HG03196 (cell line): Measurements from ENCODE around the gene TRAF3IP1.
"Not testable (repeated sequence)": the region's sequence is repeated elsewhere in the genome, so short reads cannot be mapped to it uniquely, and the experiment has no call there.

Source experiments
- ATAC-seq: cut with Tn5 transposase; IDR thresholded peaks from one replicate; pipeline ENCODE4 v1.9.1; 2021; ENCODE audit not compliant: unreplicated experiment

Gene TRAF3IP1

DNA sequence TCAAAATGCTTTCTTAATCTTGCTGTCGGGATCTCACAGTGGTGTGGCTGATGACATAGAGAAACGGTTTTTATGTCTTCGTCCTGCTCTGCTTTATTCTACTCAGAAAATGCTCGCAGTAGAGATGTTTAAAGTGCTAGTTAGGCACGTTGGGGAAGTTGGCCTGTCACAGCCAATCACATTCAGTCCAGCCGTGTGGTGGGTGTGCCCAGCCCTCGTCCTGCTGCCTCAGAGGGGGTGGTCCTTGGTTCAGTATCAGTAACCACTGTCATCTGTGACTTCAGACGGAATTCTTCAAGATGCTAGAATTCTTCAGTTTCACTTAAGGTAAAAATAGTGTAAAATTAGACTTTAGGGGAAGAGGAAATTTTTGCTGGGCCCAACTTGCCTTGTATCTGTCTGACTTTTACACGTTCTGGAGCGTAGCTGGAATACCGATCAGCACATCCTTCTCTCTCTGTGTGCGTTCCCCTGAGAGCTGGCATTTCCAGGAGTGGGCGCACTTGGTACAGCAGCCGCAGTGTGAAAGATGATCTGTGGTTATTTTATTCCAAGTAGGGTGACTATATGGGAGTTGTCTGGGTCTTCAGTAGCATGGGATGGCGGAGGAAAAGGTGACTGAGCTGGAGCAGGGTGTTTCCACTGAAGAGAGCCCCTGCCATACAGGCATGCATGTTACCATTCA lies 18.5 kb downstream of the TRAF3IP1 start:
- no peak for ATAC-seq

DNA sequence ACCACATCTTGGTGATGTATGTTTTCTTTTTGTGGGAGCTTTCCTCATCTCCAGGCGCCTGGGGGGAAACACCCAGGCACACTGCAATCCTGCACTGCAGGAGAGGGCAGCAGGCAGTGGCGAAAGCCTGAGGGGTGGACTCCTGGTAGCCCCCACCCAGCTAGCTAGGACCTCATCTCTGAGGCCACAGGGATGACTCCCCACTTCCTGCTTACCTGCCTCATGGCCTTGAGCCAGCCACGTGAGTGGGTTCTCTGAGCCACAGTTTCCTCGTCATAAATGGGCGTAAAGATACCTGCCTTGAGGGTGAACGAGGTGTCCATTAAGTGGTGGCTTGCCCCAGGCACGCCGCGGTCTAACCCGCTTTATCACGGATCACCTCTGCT lies 19.1 kb downstream of the TRAF3IP1 start:
- no peak for ATAC-seq

DNA sequence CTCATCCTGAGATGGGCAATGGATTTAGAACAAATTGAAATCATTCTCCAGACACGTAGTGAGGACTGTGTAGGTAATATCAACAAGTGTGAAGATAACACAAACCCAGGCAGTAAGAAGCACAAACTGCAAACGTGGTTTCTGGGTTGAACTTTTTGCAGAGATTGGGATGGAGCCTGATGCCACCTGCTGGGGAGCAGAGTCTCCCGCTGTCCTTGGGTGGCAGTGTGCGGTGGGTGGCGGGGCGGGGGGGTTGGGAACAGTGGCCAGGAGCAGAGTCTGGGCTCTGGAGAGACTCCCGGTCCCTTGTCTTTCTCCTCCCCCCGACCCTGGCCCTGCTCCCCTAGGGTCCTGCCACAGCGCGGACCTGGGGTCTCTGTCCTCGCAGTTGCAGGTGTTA lies 19.5 kb downstream of the TRAF3IP1 start:
- ATAC-seq = no peak

DNA sequence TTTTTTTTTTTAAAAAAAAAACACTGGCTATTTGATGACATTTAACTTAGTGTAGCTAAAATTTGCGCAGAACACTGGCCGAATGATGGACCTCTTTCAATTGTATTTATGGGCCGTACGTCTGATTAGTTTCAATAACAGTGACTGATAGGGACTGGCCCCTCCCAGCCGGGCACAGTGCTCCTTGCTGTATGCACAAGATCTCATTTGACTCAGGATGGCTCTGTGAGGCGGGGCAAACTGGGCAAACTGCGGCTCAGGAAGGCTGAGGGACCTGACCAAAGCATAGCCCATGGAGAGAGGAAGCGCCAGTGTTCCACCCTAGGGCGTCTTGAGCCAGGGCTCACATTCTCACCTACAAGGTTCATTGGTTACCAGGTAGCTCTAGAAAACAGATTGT lies 21.2 kb downstream of the TRAF3IP1 start:
- no peak for ATAC-seq

DNA sequence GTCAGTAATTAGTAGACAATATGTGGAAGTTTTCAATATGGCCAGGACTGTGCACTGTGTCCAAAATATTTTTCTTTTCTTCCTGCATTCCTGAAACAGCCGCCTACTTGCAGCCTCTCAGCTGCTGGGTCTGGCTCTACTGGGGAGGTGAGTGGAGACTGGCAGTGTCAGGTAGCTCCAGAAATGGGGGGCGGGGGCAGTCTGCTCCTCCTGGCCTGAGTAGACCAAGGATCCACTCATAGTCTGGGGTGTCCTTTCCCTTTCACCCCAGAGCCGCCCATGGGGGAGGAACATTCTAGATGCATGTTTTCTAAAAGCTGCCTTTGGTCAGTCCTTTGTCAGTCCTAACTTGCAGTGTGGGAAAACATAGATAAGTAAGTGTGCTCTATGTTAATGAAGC lies 23.7 kb downstream of the TRAF3IP1 start:
- ATAC-seq = no peak

DNA sequence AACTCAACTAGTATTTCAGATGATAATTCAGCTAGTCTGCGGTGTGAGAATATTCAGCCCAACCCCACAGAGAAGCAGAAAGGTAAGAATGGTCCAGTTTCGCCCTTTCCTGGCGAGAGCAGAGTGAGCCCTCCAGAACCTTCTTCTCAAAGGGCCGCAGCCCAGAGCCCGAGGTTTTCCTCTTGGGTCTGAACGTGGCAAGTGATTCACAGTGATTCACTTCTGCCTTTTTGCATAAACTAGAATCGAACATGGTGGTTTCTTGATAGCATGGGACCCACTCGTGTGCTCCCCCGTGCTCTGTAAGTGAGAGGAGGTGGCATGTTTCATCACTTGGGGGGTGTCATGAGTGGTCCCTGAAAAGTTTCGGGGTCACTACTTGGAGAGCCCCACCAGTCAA lies 24.2 kb downstream of the TRAF3IP1 start:
- ATAC-seq = no peak

DNA sequence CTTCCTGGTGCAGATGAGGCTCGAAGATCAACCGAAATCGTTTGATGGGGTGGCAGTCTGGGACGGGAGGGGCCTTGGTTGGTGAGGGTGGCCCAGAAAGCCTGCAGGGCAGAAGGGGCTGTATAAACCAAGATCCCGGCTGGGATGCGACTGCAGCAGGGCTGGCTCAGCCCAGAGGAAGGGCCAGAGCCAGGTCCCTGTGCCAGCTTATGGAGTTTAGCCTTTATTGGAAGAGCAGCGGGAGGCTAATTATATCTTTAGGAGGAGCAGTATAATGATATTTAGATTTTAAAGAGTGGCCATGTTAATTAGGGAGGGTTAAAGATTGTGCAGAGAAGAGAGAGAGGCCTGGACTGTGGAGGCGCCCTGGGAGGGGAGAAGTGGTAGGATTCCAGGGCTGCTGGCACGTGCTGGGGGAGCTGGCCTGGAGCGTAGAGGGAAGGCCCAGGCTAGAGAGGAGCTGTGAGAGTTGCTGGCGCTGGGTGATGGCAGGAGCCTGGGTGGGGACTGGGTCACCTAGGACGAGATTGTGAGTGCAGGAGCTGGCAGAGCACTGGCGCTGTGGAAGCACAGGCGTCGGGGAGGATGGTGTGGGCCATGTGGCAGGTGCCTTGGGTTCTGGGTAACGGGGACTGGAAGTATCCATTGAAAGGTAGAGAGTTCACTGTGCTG lies 25.1 kb downstream of the TRAF3IP1 start:
- ATAC-seq = no peak

DNA sequence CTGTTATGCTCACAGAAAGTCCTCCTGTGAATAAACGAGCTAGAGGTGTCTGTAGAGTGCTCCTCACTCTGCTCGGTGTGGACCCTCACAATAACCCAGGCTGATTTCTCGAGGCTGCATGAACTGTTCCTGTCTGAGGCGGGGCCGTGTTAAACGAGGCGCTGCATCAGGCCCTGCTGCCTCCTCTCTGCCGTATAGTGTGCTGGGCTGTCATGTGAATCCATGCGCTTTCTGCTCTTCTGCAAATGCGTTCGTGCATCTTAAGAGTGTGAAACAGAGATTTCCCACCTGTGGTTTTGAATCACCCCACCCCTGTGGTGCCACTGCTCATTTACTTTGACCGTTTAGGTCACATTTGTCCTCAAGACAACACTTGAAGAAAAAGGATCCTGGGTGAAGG lies 26.2 kb downstream of the TRAF3IP1 start:
- ATAC-seq = no peak

DNA sequence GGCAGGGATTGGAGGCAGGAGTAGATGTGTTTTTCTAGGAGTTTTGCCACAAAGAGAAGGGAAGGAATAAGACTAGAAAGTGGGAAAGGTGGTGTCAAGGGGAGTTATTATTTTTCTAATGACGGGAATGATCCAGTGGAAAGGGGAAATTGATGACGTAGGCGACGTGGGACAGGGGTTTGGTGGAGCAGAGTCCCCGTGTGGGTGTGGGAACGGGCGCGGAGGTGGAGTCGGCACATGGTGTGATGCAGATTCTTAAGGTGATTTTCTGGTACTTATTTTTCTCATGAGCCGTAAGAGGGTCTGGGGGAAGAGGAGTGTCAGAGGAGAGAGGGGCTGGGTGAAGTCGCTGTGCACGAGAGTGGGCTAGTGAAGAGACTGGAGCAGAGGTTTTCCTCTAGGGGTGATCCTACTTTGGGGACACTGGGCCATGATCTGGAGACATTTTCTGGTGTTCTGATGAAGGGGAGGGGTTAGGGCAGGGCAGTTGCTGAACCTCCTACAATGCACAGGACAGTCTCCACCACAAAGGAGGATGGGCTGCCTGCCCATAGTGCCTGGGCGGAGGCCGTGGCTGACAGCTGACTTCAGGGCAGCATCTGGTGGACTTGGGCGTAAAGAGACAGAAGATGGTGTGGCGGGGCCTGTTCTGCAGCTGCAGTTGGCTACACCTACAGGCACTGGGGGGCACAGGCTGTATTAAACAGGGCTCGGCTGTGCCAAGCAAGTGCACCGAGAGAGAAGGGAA lies 30.0 kb downstream of the TRAF3IP1 start:
- ATAC-seq = no peak

DNA sequence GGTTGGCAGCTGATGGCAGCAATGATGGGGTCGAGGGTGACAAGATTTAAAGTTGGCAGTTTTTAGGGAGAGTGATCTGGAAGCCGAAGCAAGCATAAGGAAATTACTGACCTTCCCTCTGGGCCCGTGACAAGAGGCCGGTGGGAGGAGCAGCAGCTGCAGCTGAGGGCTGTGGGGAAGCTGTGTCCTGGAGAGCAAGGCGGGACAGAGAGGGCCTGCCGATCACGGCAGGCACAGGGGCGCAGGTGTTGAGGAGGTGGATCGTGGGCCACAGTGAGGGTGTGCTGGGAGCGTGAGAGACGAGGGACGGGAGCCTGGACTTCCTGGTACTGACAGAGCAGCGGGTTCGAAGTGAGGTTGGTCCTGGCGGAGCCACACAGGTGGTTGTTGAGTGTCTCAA lies 31.0 kb downstream of the TRAF3IP1 start:
- ATAC-seq = no peak

DNA sequence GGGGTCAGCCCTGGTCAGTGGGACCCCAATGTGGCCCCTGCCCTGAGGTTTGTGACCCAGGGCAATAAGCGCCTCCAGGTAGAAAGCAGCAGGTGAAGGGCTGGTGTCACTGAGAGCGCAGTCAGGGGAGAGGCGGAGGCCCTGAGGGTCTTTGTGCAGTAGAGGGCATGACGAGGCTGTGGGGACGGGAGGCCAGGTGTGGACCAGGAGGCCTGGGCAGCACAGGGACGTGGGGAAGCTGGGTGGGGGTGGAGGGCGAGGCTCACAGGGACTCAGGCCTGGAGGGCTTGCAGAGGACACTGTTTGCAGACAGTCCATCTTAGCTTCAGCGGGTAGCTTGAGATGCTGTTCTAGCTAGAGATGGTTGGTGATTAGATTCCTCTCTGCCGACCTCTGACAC lies 32.0 kb downstream of the TRAF3IP1 start:
- ATAC-seq = no peak

DNA sequence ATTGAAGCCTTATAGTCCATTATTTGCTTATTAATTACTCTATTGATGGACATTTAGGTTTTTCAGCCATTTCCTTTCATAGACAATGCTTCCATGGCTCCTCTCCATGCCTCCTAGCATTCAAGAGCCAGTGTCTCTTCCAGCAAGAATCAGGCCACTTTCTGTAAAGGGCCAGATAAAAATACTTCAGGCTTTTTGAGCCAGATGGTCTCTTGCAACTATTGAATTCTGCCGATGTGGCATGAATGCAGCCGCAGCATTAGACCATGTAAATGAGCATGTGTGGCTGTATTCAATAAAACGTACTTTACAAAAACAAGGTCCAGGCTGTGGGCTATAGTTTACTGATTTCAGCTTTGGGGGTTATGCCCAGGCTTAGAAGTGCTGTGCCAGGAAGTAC lies 38.5 kb downstream of the TRAF3IP1 start:
- no peak for ATAC-seq

DNA sequence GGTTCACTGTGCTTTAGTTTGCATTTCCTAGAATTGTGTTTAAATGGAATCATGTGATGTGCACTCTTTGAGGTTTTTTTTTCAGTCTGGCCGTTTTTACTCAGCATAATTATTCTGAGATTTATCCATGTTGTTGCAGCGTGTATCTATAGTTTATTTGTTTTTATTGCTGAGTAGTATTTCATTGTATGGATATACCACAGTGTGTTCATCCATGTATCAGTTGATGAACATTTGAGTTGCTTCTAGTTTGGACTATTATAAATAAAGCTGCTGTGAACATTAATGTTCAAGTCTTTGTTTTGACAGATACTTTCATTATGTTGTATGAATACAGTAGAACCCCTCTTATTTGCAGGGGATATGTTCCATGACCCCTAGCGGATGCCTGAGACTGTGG lies 39.1 kb downstream of the TRAF3IP1 start:
- ATAC-seq = no peak

DNA sequence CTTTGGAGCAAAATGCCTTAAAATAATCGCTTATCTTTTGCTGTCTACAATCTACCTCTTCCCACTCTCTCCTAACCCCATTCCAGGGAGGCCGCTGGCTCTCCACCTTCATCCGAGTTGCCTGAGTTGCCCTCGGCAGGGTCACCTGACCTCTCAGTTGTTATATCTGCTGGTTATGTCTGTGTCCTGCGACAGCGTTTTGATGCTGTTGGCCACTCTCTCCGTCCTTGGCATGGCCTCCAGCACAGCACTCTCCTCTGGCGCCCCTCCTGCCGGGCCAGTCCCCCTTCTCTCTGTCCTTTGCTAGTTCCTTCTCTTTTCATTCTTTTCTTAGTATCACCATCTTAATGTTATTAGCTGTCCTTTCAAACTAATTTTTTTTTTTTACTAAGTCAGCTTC lies 41.6 kb downstream of the TRAF3IP1 start:
- no peak for ATAC-seq

DNA sequence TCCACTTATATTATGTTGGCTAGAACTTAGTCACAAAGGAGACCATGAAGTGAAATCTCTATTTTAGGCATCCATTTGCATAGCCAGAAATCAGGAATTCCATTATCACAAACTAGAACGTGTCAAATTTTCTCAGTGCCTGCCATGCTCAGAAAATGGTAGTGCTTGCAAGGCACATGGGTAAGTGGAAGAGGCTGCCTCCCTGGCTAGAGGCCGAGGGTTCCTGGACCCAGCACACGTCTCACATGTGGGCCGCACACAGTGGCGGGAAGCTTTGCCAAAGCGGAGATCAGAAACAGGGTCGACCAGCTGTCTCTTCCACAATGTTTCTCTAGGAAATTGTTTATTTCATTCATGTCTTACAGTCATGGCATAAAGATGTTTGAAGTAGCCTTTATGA lies 42.3 kb downstream of the TRAF3IP1 start:
- ATAC-seq = no peak

DNA sequence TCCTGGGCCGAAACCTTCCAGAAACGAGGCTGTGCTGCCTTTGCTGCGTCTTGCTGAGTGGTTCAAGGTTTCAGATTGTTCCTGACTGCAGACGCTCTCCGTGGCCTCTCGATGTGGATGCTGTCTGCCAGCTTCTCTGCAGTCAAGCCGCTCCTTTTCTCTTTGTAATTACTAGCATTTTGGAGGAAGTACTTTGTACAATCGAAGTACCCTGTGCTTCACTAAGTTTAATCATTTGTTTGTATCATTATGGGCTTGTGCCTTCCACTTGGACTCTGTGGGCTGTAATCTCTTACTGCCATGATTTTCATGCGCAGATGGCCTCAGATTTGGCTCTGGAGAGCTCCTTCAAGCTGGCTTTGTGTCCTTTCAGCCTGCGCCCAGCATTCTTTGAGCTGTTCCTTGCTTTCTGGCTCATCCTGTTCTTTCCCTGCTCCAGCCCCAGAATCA lies 49.3 kb downstream of the TRAF3IP1 start:
- ATAC-seq = no peak

DNA sequence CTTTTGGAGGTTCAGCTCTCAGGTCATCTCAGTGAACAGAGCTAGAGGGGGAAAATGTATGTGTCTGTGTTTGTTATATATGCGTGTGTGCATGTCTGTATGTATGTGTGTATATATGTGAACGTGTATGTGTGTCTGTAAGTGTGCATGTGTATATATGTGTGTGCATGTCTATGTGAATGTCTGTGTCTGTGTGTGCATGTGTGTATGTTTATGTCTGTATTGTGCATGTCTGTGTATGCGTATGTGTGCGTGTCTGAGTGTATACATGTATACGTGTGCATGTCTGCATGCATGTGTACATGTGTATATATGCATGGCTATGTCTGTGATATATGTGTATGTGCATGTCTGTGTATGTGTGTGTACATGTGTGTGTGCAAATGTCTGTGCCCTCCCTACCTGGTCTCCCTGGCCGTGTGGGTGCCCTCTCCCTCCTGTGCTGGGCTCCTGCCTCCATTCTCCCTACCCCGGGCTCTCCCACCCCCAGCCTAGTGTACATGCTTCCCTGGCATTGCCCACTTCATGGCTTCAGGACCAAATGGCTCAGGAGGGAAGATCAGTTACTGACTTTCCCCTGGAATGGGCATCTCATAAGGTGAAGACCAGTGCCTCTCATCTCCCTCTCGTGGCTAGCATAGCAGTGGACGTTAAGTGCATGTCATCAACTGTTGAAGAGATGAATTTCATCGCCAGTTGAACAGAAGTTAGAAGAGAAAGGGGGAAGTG lies 49.9 kb downstream of the TRAF3IP1 start:
- ATAC-seq = no peak

DNA sequence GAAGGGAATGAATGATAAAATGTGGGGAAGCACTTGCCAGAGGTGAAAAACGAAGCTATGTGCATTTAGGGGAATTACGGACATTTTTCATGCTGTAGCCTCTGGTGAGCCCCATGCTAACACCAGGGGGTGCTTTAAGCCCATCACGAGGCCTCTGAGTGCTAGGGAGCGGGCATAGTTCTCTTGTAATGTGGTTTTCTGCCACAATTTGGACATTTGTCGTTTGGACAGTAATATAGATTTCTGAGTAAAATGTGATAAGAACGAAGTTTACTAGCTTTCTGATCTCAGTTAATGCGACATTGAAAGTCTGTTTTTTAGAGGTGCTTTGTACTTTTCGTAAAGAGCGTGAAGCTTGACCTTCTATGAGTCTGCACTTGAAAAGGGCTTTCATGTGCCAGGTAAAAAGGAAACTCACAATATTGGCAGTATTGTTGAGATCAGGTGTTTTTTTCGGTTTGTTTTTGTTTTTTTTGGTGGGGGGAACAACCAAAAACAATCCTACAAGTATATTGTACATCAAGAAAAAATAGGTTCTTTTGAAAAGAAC lies 50.6 kb downstream of the TRAF3IP1 start:
- ATAC-seq = no peak

DNA sequence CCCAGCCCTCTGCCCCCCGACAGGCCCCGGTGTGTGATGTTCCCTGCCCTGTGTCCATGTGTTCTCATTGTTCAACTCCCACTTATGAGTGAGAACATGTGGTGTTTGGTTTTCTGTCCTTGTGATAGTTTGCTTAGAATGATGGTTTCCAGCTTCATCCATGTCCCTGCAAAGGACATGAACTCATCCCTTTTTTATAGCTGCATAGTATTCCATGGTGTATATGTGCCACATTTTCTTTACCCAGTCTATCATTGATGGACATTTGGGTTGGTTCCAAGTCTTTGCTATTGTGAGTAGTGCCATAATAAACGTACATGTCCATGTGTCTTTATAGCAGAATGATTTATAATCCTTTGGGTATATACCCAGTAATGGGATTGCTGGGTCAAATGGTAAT lies 52.0 kb downstream of the TRAF3IP1 start:
- ATAC-seq = not testable (repeated sequence)

DNA sequence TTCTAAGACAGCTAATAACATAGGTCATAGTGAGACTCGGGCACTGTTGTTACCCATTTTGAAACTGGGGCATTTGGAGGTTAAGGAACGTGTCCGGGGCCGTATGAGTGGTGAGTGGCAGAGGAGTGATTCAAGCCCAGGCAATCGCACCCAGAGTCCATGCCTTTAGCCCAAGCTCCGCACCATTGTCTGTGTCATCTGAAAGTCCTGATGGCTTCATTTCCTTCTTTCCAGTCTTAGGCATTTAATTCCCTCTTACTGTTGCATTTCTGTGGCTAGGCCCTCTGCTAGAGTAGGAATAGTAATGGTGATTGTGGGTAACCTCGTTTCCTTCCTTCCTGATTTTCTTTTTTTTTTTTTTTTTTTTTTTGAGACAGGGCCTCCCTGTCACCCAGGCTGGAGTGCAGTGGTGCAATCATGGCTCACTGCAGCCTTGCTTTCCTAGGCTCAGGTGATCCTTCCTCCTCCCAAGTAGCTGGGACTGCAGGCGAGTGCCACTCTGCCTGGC lies 56.6 kb downstream of the TRAF3IP1 start:
- no peak for ATAC-seq
